ENCODE data around the gene ADGRE3.
"Not testable (repeated sequence)": the region's sequence is repeated elsewhere in the genome, so short reads cannot be mapped to it uniquely, and the experiment has no call there.

The ADGRE3 gene

DNA sequence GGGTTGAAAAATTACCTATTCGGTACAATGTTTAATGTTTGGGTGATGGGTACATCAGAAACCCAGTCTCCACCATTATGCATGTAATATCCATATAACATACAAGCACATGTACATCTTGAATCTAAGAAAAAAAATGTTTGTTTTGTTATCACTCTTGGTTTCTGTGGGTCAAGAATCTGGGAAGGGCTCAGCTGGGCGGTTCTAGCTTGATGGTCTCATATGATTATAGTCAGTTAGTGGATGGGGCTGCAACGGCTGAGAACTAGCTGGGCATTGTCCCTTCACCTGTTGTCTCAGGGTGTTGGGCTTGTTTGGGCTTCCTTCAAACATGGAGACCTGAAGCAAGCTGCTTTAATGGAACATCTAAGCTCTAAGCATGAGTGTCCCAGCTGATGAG is 4.7 kb downstream of the ADGRE3 start:
- DNase-seq: no peak

DNA sequence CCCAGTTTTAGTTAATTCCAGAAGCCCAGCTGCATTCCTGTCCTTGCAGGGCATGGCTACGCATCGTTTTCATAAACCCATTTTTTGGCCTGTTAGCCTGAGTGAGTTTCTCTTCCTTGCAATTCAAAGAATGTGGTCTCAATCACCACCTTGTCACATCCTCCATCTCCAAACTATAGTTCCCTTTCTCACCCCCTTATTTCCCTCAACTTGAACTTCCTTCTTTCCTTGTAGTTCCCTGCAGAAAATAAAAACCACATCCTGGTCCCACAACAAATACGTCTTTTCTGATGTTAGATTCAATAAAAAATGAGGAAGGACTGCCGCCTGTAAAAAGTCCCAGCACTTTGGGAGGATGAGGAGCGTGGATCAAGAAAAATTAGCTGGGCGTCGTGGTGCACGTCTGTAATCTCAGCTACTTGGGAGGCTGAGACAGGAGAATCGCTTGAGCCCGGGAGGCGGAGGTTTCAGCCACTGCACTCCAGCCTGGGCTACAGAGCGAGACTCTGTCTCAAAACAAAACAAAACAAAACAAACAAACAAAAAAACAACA is 13.2 kb downstream of the ADGRE3 start:
- no peak for DNase-seq

DNA sequence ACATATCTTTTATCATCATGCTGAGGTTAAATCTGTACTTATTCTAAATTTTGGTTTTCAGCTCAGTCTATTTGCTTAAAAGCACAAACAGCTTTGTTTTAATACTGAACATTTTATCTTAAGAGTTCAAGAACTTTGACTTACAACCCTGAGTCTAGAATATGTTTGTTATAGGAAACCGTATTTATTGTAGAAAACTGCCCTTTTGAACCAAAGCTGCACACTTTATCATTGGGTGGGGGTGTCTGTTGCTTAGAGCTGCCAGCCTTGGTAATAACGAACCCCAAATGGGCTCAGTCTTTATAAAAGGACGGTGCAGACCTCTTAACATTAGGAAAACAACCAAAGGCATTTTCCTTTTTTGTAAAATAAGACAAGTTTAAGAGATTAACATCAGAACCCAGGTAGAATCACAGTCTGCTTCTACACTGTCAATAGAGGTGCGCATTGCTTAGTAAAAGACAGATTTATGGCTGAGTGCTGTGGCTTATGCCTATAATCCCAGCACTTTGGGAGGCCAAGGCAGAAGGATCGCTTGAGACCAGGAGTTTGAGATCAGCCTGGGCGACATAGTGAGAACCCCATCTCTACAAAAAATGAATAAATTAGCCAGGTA is 14.7 kb downstream of the ADGRE3 start:
- DNase-seq: no peak

DNA sequence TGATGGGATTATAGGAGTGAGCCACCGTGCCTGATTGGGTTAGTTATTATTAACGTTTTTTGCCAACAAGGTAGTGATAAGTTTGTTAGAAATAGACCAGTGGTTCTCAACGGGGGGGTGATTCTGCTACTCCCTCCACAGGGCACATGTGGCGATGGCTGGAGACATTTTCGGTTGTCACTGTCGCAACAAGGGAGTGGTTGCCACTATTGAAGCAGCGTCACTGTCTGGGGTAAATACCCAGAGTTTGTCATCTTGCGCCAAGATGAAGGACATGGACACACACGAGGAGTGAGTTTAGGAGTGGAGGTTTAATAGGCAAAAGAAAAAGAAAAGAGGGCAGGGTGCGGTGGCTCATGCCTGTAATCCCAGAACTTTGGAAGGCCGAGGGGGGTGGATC is 18.9 kb downstream of the ADGRE3 start:
- no peak for DNase-seq

DNA sequence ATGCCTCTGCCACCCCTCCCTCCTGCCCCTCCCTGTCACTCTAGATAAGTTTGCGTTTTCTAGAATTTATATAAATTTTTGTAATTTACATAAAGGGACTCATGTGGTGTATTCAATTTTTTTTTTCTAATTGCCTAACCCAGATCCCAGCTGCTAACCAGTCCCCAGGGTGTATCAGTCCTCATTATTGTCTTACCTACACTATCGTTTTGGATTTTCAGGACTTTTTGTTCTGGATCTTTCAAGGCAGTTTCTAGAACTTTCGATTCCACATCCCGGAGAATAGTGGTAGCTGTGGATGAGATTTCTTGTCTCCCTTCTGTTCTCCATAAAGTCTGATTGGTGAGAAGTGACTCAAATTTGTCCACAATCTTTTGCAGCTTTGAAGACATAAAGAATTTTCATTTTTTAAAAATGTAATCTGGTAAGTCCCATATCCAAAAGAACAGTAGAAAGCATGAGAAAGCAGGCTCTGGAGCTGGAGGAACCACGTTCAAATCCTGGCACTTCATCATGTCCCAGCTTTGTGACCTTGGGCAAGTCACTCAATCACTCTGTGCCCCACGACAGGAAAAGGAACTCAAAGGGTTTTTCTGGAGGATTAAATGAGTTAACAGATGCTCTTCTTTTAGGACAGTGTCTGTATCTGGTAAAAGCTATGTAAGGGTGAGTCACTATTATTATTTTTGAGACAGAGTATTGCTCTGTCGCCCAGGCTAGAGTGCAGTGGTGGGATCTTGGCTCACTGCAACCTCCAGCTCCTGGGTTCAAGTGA is 19.7 kb downstream of the ADGRE3 start:
- no peak for DNase-seq

DNA sequence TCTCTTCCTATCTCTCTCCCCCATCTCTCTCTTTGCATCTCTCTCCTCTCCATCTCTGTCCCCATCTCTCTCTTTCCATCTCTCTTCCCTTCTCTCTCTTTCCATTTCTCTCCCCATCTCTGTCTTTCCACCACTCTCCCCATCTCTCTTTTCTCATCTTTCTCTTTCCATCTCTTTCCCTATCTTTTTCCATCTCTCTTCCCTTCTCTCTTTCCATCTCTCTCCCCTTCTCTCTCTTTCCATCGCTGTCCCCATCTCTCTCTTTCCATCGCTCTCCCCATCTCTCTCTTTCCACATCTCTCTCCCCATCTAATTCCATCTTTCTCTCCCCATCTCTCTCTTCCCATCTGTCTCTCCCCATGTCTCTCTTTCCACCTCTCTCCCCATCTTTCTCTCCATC is 24.5 kb downstream of the ADGRE3 start:
- no peak for DNase-seq

DNA sequence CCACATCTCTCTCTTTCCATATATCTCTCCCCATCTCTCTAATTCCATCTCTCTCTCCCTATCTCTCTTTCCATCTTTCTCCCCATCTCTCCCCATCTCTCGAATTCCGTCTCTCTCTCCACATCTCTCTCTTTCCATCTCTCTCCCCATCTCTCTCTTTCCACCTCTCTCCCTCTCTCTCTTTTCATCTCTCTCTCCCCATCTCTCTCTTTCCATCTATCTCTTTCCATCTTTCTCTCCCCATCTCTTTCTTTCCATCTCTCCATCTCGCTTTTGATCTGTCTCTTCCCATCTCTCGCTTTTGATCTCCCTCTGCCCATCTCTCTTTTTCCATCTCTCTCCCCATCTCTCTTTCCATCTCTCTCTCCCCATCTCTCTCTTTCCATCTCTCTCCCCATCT is 25.6 kb downstream of the ADGRE3 start:
- no peak for DNase-seq

DNA sequence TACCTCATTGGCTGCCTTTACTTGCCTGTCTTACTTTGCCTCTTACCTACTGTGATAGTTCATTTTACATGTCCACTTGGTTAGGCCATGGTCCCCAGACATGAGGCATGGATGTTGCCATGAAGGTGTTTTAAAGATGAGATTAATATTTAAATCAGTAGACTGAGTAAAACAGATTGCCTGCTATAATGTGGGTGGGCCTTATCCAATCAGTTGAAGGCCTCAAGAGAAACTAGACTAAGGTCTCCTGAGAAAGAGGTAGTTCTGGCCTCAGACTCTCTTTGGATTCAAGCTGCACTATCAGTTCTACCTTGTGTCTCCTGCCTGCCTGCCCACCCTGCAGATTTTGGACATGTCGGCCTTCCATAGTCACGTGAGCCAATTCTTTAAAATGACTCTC is 26.1 kb downstream of the ADGRE3 start:
- no peak for DNase-seq

DNA sequence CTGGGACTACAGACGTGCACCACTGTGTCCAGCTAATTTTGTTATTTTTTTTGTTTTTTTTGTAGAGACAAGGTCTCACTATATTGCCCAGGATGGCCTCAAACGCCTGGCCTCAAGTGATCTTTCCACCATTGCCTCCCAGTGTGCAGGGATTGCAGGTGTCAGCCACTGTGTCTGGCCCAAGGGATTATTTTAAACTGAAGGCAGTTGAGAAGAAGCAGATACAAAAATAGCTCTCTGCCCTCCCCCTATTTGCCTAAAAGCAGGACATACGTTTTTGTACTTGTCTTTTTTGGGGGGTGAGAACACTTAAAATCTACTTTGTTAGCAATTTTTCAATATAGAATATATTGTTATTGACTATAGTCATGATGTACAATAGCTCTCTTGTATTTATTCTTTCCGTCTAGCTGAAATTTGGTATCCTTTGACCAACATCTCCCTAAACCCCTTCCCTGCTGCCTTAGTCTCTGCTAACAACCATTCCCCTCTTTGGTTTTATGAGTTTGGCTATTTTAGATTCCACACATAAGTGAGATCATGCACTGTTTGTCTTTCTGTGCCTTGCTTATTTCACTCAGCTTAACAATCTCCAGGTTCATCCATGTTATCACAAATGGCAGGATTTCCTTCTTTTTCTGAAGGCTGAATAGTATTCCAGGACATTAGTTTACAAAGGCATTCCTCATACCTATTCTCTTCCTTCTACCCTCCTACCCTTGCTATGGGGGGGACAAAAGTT is 34.9 kb downstream of the ADGRE3 start:
- no peak for DNase-seq

DNA sequence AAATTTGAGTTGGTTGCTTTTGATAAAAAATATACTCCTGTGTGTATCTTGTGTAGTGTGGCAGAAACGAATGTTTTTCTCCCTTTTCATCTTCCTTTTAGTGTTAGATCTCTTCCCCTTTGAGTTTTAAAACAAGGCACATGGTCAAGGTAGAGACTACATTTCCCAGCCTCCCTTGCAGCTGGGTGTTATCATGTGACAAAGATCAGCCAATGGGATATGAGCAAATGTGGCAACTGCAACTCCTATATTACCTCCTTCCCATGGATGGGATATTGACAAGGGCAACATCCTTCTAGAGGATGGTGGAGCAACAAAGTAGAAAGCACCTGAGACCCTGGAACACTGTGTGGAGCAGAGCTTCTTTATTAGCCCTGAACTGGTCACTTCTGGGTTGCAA is 42.4 kb downstream of the ADGRE3 start:
- DNase-seq: no peak

DNA sequence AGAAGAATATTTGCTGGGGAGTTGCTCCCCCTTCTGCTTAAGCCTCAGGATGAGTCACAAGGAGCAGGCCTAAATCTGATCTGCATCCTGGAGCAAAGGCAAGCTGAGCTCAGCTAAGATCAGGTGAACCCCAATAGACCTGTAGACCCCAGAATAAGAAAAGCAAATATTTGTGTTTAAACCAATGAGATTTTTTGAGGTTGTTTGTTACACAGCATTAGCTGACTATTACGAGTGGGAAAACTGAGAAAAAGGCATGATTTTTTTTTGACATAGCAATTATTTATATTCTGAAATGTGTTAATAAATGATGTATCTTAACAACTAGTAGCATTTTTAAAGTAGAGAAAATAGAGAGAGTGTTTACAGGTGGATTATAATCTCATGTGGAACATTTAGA is 45.1 kb downstream of the ADGRE3 start:
- DNase-seq: no peak

DNA sequence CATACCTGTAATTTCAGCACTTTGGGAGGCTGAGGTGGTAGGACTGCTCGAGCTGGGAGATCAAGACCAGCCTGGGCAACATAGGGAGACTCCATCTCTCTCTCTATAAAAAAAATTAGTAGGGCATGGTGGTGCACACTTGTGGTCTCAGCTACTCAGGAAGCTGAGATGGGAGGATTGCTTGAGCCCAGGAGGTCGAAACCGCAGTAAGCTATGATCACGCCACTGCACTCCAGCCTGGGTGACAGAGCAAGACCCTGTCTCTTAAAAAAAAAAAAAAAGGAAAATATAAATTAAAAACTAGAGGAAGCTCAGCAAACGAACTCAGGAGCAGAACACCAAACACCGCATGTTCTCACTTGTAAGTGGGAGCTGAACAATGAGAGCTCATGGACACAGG is 50.2 kb downstream of the ADGRE3 start:
- DNase-seq: not testable (repeated sequence)

DNA sequence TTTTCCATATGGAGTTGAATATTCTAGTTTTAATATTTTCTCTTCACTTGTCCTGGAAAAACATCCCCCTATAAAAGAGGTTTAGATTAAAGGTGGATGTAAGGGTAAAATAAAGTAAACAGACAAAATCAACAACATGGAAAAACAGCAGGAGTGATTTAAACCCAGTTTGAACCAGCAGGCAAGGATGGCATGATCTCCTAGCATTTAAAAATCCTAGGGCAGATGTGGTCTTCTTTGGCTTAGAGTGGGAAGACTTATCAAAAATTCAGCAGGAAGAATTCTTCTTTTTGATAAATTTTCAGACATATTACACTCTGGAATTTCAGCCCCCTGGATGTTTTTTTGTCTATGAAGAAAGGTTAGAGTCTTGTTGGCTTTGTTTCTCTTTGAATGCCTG is 55.2 kb downstream of the ADGRE3 start:
- DNase-seq: no peak

DNA sequence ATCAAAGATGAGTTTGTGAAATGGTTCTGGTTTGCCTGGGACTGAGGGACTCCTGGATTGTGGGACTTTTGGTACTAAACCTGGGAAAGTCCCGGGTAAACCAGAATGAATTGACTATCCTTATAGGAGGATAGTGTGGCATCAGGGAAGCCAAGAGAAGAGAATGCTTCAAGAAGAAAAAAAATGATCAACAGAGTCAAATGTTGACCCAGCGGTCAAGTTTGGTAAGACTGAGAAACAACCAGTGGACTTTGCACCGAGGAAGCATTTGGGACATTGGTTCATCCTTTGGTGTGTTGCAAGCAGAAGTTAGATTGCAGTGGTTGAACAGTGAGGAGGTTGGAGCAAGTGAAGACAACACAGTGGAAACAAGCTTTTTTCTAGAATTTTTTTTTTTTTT is 58.2 kb downstream of the ADGRE3 start:
- no peak for DNase-seq

DNA sequence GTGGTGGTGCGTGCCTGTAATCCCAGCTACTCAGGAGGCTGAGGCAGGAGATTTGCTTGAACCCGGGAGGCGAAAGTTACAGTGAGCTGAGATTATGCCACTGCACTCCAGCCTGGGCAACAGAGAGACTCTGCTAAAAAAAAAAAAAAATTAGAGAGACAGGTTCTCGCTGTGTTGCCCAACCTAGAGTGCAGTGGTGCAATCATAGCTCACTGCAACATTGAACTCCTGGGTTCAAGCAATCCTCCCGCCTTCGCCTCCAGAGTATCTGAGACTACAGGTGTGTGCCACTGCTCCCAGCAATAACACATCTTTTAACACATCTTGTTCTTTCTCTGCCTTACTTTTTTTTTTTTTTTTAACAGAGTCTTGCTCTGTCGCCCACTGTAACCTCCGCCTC is 59.0 kb downstream of the ADGRE3 start:
- DNase-seq: no peak

DNA sequence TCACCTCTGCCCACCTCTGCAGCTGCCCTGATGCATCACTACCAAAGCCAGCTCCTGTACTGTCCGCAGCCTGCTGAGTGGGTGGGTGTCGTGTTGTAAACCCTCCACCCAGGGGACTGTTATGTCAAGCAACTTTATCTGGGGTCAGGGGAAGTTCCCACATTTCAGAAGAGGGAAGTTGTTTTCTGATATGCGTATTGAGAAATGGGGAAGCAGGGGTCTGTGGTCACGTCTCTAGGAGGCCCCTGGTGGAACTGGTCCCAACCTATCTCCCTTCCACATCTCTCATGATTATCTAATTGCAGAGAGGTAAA is 60.6 kb downstream of the ADGRE3 start:
- no peak for DNase-seq

DNA sequence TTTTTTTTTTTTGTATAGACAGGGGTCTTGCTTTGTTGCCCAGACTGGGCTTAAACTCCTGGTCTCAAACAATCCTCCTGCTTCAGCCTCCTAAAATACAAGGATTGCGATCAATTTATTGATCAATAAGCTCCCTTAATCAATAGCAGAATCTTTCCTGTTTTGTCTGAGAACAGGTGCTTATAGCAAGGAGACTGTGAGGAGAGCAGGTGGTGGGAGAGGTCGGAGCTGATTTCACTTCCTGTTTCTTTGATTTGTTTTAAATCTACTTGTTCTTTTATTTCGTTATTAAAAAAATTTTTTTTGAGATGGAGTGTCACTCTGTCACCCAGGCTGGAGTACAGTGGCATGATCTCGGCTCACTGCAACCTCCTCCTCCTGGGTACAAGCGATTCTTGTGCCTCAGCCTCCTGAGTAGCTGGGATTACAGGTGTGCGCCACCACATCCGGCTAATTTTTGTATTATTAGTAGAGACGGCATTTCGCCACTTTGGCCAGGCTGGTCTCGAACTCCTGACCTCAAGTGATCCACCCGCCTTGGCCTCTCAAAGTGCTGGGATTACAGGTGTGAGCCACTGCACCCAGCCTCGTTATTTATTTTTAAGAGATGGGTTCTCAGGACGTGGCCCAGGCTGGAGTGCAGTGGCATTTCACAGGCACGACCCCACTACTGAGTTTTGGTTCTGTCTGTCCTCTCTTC is 61.1 kb downstream of the ADGRE3 start:
- DNase-seq: not testable (repeated sequence)

DNA sequence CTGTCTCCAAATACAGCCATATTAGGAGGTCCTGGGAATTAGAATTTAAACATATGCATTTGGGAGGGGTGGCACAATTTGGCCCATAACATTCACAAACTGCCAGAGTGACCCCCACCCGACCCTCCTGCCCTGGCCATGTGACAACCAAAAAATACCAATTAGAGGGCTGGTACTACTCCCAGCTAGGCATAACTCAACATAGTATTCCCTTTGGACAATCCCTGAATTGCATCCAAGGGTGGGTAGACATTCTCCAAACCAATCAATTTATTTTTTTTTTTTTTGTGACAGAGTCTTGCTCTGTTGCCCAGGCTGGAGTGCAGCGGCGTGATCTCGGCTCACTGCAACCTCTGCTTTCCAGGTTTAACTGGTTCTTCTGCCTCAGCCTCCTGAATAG is 62.0 kb downstream of the ADGRE3 start:
- DNase-seq: no peak

DNA sequence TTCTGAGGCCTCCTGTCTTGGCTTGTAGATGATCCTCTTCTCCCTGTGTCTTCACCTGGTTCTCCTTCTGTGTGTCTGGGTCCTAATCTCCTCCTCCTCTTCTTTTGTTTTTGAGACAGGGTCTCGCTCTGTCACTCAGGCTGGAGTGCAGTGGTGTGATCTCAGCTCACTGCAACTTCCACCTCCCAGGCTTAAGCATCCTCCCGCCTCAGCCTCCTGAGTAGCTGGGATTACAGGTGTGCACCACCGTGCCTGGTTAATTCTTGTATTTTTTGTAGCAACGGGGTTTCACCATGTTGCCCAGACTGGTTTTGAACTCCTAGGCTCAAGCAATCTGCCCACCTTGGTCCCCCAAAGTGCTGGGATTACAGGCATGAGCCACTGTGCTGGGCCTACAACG is 62.4 kb downstream of the ADGRE3 start:
- not testable (repeated sequence) for DNase-seq

DNA sequence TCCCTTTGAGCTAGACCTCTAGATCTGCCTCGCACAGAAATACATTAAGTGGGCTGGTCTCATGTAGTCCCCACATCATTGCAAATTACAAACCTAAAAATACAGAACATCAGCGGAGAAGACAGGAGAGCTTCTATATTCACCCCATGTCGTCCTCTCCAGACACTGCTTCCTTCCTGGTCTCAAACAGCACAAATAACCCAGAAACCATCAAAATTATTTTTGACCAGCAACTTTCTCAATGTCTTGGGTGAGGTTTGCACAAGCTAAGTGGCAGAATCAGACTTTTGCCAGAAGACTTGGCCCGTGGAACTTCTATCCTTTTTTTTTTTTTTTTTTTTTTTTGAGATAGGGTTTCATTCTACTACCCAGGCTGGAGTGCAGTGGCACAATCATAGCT is 63.6 kb downstream of the ADGRE3 start:
- no peak for DNase-seq

DNA sequence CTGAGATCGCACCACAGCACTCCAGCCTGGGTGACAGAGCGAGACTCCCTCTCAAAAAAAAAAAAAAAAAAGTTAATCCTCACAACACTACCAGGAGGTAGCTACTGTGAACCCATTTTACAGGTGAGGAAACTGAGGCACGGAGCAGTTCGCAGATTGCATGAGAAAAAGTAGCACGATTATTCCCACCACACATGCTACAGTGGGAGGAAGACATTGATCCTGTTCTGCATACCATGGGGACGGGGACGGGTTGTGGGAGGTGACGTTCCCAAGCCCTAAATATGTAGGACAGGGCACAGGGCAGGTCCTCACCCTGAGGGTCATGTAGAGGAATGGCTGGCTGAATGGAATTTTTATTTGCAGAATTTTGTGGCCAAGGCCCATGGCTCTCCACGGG is 68.0 kb downstream of the ADGRE3 start:
- no peak for DNase-seq

DNA sequence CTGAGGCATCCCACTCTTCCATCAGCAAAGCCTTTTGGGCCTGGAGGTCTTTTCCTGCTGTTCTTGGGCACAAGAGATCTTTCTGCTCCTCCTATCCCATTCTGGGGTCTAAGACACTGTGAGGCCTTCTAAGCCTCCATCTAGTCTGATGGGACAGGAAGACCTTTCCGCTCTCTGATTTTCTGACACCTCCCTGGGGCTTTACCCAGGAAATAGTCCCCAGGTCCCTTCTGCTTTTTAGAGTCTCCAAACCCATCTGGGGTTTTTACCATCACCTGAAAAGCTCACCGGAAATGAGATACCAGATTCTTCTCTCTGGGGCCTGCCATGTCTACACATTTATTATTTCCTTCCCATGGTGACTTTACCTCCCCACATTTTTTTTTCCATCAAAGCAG is 70.7 kb downstream of the ADGRE3 start:
- DNase-seq: no peak

DNA sequence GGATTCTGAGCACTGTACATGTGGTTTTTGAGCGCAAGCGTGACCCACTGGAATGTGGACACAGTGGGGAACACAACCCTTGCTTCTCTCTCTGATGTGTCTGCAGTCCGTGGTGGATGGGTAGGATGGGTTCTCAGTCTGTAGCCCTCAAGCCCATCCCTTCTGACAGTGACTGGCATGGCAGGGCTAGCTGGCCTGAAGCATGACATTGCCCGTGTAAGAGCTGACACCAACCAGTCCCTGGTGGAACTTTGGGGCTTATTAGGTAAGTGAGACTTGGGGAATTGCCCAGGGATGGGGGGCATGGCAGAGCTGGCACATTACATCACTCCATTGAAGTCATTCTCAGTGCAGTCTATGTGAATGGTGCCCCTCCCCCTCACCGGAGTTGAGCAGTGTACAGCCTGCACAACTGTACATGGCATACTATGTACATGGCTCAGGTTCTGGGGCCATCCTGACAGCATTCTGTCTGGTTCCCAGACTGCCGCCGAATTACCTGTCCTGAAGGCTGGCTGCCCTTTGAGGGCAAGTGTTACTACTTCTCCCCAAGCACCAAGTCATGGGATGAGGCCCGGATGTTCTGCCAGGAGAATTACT is 75.0 kb downstream of the ADGRE3 start:
- no peak for DNase-seq

Data from hippocampal formation (tissue), 2 donors.